SK-N-SH (cell line): Measurements from ENCODE around the gene TRPM7.

Experiments used
- RAD21 ChIP-seq: IDR thresholded peaks from 2 replicates; pipeline ENCODE4 v1.6.1; 2012; ENCODE audit warnings: mild to moderate bottlenecking, low read length
- TF ChIP-seq, protein P1 (sequence below): fragments of 200-600 bp; sonication (generic); IDR thresholded peaks from 2 replicates; pipeline ENCODE4 v1.6.1; 2017; ENCODE audit warnings: antibody characterized with exemption, mild to moderate bottlenecking, moderate library complexity

DNA sequence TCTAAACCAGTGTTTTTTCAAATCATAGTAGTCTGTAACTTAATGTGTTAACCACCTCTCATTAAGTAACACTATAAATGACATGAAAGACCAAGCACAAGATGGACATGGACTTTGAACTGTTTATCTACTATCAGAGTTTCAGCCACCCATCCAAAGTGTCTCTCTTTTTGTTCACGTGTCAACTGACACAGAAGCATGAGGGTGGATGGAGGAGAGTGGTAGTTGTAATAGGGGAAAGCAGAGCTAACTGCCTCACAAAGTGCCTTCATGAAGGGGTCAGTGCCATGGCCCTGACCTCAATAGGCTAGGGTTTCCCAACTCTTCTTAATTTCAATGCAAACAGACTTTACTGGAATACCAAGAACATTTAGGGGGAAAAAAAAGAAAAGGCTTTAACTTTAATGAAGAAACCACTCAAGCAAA is 32.1 kb upstream of the TRPM7 start:
- TF ChIP-seq, protein P1, sequence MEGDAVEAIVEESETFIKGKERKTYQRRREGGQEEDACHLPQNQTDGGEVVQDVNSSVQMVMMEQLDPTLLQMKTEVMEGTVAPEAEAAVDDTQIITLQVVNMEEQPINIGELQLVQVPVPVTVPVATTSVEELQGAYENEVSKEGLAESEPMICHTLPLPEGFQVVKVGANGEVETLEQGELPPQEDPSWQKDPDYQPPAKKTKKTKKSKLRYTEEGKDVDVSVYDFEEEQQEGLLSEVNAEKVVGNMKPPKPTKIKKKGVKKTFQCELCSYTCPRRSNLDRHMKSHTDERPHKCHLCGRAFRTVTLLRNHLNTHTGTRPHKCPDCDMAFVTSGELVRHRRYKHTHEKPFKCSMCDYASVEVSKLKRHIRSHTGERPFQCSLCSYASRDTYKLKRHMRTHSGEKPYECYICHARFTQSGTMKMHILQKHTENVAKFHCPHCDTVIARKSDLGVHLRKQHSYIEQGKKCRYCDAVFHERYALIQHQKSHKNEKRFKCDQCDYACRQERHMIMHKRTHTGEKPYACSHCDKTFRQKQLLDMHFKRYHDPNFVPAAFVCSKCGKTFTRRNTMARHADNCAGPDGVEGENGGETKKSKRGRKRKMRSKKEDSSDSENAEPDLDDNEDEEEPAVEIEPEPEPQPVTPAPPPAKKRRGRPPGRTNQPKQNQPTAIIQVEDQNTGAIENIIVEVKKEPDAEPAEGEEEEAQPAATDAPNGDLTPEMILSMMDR = no peak
- no peak for TF ChIP-seq RAD21
